ENCODE measurements around the gene TRAPPC5. TPM values are rescaled to one million over a fixed set of nuclear protein-coding genes. Genes with fewer than 3 reads are reported as not detected.

The TRAPPC5 gene
- total RNA-seq, result 10 to 100 TPM; 80.1 to 91.0 TPM

DNA sequence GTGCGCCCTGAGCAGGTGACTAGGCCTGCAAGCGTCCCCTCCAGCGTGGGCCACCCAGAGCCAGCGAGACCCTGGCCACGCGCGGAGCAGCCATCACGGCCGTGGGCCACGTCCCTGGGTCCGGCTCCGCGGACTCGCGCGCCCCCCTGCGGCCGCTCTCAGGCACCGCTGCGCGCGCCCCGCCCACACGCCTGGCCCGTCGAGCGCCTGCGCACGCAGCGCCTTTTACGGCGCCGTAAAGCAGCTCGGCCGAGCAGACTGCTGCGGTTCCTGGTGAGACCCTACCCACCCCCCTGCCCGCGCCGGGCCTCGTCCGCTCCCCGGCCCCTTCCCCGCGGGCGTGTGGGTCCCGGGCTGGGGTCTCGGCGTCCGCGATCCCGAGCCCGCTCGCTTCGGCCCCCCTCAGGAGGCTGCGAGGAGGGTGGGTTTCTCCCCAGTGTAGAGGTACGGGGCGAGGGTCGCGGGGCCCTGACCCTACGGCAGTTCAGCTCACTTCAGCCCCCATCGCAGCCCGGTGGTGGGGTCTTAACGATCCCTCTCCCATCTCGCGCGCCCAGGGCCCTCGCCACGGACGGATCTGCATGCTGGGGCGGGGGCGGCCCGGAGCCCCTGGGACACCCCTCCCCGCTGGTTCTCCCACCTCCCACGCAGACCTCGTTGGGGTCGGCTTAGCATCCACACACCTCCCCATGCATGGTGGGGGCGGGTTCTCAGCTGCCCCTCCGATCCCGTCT, at the start of gene TRAPPC5:
TRAPPC5 (plus strand) TSS at position 228 of the 734 bp plus-strand sequence. CDS start 1,421 bp downstream, outside the sequence.
- CTCF ChIA-PET, result interaction anchor here (0.6 to 2.2 kb wide), 66 partner anchors 9 to 581 kb away, joined by 3 to 59 read pairs (median 4); partner anchors contain the start of genes ARHGEF18, CAMSAP3, CLEC4M and FCER2
- Mint-ChIP-seq H3K4me3 (peak within 1 kb of the TSS; percentile 83), H3K9me3 (ENCODE audit: low read depth) (no peaks in the 10 kb centered on the region), H3K4me1 (peaks cover 34% of the 10 kb centered on the region), H3K27me3 (peaks cover 22% of the 10 kb centered on the region), H3K27ac (peak within 1 kb of the TSS; percentile 88), H3K36me3 (peaks cover 12% of the 10 kb centered on the region)
- DNase-seq (peak; percentile 88), ATAC-seq (peak; percentile 81)

DNA sequence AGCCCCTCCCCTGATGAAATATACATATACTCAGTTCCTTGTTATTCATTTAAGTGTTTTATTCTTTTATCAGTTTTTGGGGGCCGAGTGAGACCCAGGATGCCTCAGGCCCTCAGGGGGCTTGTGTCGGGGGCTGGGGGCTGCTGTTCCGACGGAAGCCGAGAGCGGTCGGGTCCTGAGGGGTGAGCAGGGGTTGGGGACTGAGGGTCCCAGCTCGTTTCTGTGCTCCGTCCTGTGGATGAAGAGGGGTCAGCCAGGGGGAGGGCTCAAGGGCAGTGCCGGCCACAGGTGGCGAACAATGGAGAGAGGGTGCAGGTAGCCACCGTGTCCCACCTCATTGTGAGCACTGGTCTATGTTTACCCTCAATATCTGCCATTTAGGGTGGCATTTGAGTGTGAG, 49.1 kb upstream of the TRAPPC5 start:
- no peak for DNase-seq
- CTCF ChIA-PET, result no interaction called here
- Mint-ChIP-seq H3K4me3 (no peak overlapping the region), H3K27ac (no peak overlapping the region), H3K4me1 (peaks cover 40% of the 10 kb centered on the region), H3K27me3 (no peaks in the 10 kb centered on the region), H3K9me3 (ENCODE audit: low read depth) (no peaks in the 10 kb centered on the region), H3K36me3 (peaks cover 6% of the 10 kb centered on the region)
- no peak for ATAC-seq

DNA sequence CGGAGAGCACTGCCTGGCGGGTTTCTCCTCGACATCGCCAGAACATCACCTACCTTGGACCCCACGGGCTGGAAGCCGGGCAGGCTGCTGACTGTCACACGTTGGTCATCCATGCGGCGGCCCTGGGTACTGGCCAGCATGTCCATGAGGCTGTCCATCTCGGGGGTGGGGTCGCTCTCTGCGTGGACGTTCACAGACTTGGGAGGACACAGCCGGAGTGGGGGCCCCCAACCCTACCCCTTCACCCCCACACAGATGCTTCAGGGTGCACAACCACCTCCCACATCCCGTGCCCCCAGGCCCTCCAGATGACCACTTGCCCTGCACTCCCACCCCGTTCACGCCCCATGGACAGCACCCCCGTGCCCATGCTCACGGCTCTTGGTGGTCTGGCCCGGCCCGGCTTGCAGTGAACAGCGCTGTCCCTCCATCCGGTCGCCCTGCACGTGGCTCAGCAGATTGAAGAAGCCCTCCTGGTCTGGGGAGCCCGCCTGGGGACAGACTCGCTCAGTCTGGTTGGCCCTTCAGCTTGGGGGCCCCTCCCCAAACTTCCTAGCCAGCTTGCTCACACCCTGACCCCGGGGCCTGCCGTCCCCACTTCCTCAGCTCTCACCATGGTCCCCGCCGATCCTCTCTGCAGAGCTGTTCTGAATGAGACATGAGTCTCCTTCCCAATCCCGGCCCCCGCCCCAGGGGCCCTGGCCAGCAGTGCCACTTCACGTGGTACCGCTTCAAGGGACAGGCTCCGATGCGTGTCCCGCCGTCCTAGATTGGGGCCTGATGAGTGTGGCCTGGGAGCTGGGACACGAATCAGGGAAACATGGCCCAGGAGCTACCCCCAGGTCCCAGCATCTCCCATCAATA, 48.1 kb upstream of the TRAPPC5 start:
- no peak for DNase-seq
- Mint-ChIP-seq H3K27me3 (no peaks in the 10 kb centered on the region), H3K36me3 (peaks cover 2% of the 10 kb centered on the region), H3K4me3 (no peak overlapping the region), H3K4me1 (peaks cover 42% of the 10 kb centered on the region), H3K9me3 (ENCODE audit: low read depth) (no peaks in the 10 kb centered on the region), H3K27ac (no peak overlapping the region)
- CTCF ChIA-PET, result interaction anchor here (0.8 to 1.6 kb wide), 2 partner anchors 48 to 64 kb away, joined by 4 to 7 read pairs; partner anchors contain the start of gene TRAPPC5
- ATAC-seq, result no peak

DNA sequence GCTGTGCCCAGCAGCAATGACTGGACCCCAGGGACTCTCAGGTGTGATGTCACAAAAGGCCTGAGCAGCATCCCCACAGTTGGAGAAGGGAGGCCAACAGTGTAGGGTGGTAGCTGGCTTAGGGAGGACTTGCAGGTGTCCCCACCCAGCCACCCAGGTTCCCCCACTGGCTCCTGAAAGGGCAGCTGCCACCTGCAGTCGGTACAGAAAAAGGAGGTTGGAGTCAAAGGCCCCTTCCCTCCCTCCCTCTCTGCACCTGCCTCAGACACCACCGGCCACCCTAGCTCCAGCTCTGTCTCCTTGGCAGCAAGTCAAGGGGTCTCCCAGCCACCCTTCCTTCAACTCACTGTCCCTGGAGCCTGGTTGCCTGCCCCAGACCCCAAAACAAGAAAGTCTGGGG, 46.9 kb upstream of the TRAPPC5 start, which contains the start of gene PCP2:
PCP2 (minus strand) TSS at position 22 of the 400 bp plus-strand sequence. CDS start 262 bp downstream, outside the sequence.
- H3K4me3 Mint-ChIP-seq, result no peak within 1 kb of the TSS
- ATAC-seq (no peak), DNase-seq (no peak)
- H3K27me3 Mint-ChIP-seq, result no peaks in the 10 kb centered on the region
- no peak within 1 kb of the TSS for H3K27ac Mint-ChIP-seq
- CTCF ChIA-PET, result interaction anchor here (0.8 to 1.6 kb wide), 2 partner anchors 47 to 65 kb away, joined by 4 to 7 read pairs; partner anchors contain the start of gene TRAPPC5
- H3K9me3 Mint-ChIP-seq (ENCODE audit: low read depth), result no peaks in the 10 kb centered on the region
- H3K36me3 Mint-ChIP-seq, result peaks cover 2% of the 10 kb centered on the region
- H3K4me1 Mint-ChIP-seq, result peaks cover 37% of the 10 kb centered on the region

DNA sequence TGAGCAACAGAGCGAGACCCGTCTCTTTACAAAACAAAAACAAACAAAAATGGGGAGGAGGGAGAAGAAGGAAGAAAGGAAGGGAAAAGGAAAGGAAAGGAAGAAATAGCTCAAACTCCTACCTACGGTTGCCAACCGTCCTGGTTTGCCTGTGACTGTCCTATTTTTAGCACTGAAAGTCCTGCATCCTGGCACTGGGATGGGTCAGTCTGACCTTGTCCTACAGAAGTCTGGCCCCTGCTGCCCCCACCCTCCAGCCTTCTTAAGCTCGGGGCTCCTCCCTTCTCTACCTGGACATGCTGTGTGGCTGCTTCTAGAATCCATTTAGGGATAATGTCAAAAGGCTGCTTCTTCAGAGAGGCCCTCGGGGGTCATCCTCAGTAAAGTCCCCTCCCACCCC, 45.0 kb upstream of the TRAPPC5 start:
- peaks cover 12% of the 10 kb centered on the region for H3K36me3 Mint-ChIP-seq
- peak overlapping the region; percentile 40 for H3K27ac Mint-ChIP-seq
- DNase-seq (no peak), ATAC-seq (no peak)
- H3K9me3 Mint-ChIP-seq (ENCODE audit: low read depth), result peaks cover 5% of the 10 kb centered on the region
- peak overlapping the region; percentile 54 for H3K4me3 Mint-ChIP-seq
- H3K4me1 Mint-ChIP-seq, result peaks cover 32% of the 10 kb centered on the region
- no peaks in the 10 kb centered on the region for H3K27me3 Mint-ChIP-seq
- CTCF ChIA-PET, result interaction anchor here (1.5 kb wide), 1 partner anchor 45 kb away, joined by 5 read pairs; the partner anchor contains the start of gene TRAPPC5

DNA sequence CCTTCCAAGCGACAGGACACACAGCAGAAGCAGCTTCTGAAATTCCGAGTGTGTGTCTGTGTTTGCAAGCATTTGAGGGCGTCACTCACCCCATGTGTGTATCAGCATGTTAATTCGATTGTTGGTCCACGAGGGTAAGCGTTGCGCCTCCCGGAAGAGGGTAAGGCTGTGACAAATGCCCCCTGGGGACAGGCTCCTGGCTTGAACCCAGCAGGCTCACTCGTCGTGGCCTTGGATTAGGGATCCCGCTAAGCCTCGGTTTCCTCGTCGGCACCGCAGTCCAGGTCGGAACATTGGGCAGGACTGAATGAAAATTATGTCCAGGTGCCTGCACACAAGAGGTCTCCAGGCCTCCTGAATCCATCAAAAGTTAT, 44.3 kb upstream of the TRAPPC5 start:
- ATAC-seq (no peak), DNase-seq (no peak)
- peaks cover 12% of the 10 kb centered on the region for H3K36me3 Mint-ChIP-seq
- H3K4me3 Mint-ChIP-seq, result peak overlapping the region; percentile 79
- H3K4me1 Mint-ChIP-seq, result peaks cover 28% of the 10 kb centered on the region
- CTCF ChIA-PET, result interaction anchor here (1.5 kb wide), 1 partner anchor 45 kb away, joined by 5 read pairs; the partner anchor contains the start of gene TRAPPC5
- no peaks in the 10 kb centered on the region for H3K27me3 Mint-ChIP-seq
- H3K27ac Mint-ChIP-seq, result peak overlapping the region; percentile 88
- H3K9me3 Mint-ChIP-seq (ENCODE audit: low read depth), result peaks cover 5% of the 10 kb centered on the region

DNA sequence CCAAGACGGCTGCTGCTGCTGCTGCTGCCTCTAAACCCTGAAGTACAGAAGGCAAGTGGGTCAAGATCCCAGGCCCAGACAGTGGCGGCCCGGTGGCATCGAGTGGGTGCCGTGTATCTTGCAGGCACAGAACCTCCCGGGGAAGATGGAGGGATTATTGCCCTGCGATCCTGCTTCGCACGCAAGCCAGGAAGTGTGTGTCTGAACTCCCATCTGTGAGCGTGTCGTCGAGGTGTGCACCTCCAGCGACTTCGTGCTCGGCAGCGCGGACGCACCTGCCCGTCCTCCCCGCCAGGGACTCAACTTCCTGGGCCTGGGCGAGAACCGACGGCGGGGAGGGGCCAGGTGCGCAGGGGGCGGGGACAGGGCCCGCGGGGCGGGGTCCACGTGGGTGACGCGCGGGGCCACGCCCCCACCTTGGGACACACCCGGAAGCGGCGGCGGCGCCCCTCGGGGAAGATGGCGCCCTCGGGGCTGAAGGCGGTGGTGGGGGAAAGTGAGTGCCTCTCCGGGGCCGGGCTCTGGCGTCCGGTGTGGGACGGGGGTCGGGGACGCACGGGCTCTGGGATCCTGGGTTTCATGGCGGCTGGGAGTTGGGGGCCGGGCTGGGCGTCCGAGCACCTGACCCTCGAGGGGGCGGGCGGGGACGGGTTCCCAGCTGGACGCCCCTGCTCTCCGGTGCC, 43.8 kb upstream of the TRAPPC5 start, which contains the start of gene STXBP2:
STXBP2 (plus strand) TSS at position 420 of the 683 bp plus-strand sequence; CDS start at position 460, 40 bp downstream.
- CTCF ChIA-PET, result interaction anchor here (1.2 to 2.9 kb wide), 6 partner anchors 24 to 232 kb away, joined by 3 to 13 read pairs (median 4); partner anchors contain the start of genes PNPLA6 and TRAPPC5
- Mint-ChIP-seq H3K27me3 (no peaks in the 10 kb centered on the region), H3K27ac (peak within 1 kb of the TSS; percentile 88)

DNA sequence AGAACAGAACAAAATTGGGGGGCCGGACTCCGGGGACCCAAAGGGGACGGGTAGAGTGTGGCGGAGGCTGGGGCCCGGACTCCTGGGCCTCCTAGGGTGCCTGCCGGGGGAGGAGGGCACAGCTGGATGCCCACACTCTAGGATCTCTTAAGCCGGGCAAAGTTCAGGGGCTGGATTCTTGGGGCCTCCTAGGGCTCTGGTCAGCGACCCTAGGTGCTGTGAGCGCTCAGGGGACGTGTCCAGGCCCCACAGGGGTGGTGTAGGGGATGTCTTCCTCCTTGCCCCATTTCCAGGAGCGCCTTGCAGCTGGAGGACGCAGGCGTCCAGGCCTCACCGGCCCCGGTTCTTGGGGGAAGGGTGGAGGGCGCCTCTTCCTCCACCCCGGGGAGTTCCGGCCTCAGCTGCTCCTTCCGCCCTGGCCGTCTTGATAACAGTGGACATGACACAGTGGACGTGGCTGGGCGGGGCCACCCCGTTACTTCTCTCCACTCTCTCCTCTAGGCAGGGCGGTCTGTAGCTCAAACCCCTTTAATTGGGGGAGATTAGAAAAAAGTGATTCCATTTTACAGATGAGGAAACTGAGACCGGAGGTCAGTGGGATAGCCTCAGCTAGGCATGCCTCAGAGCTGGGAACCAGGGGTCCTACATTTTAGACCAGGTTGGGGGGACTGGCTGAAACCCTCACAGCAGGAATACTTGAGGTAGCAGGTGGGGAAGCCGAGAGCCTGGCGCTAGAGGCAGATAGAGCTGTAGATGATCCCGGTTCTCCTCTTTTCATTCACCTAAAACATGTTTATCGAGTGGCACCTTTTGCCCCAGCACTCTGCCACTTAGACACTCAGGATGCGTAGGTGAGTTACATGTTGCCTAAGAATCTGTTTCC, 43.0 kb upstream of the TRAPPC5 start:
- CTCF ChIA-PET, result interaction anchor here (1.1 to 2.9 kb wide), 8 partner anchors 8 to 232 kb away, joined by 3 to 13 read pairs (median 4); partner anchors contain the start of genes PET100, PNPLA6, TRAPPC5 and XAB2
- H3K9me3 Mint-ChIP-seq (ENCODE audit: low read depth), result peaks cover 5% of the 10 kb centered on the region
- H3K27ac Mint-ChIP-seq, result peak overlapping the region; percentile 88
- no peak for DNase-seq
- H3K27me3 Mint-ChIP-seq, result no peaks in the 10 kb centered on the region
- ATAC-seq, result peak; percentile 27
- peak overlapping the region; percentile 79 for H3K4me3 Mint-ChIP-seq
- H3K36me3 Mint-ChIP-seq, result peaks cover 12% of the 10 kb centered on the region
- peaks cover 25% of the 10 kb centered on the region for H3K4me1 Mint-ChIP-seq

More for the DNA sequence above, 43.8 kb upstream of the TRAPPC5 start, which contains the start of gene STXBP2:
- DNase-seq (peak; percentile 92), ATAC-seq (peak; percentile 94)
- Mint-ChIP-seq H3K4me3 (peak within 1 kb of the TSS; percentile 79), H3K4me1 (peaks cover 26% of the 10 kb centered on the region), H3K36me3 (peaks cover 12% of the 10 kb centered on the region), H3K9me3 (ENCODE audit: low read depth) (peaks cover 5% of the 10 kb centered on the region)

DNA sequence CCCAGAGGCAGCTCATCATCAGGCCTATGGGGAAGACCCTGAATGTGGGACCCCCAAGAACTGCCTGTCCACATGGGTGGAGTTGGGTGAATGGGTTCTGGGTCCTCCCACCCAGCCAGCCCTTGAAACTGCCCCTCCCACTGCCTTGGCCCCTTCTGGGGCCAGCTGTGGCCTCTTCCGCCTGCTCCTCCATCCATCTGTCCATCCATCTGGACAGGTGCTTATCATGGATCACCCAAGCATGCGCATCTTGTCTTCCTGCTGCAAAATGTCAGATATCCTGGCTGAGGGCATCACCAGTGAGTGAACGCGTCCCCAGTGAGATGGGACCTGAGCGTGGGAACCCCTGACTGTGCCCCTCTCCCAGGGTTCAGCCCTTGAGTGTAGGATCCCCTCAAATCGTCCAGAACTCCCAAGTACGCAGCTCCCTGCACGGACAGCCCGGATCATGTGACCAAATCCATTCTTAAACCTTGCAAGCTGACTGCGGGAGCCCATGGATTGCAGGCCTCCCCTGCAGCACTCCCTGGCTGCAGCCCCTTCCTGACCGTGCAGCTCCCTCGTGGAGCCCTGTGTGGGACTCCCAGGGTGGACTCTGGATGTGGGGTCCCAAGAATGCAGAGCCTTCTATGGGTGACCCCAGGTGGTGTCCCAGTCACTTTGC, 41.7 kb upstream of the TRAPPC5 start:
- H3K4me3 Mint-ChIP-seq, result no peak overlapping the region
- CTCF ChIA-PET, result interaction anchor here (1.3 to 2.9 kb wide), 2 partner anchors 9 to 42 kb away, joined by 5 to 13 read pairs; partner anchors contain the start of genes PET100, TRAPPC5 and XAB2

DNA sequence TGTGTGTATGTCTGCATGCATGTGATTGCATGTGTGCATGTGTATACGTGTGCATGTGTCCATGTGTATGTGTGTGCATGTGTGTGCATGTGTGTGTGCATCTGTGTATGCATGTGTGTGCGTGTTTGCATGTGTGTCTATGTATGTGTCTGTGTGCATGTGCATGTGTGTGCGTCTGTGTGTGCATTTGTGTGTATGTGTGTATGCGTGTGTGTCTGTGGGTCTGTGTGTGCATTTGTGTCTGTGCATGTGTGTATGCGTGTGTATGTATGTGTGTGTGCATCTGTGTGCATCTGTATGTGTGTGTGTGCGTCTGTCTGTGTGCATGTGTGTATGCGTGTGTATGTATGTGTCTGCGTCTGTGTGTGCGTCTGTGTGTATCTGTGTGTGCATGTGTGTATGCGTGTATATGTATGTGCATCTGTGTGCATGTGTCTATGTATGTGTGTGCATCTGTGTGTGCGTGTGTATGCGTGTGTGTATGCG, 40.7 kb upstream of the TRAPPC5 start:
- peaks cover 25% of the 10 kb centered on the region for H3K4me1 Mint-ChIP-seq

More for the DNA sequence above, 41.7 kb upstream of the TRAPPC5 start:
- H3K9me3 Mint-ChIP-seq (ENCODE audit: low read depth), result peaks cover 5% of the 10 kb centered on the region
- H3K36me3 Mint-ChIP-seq, result peaks cover 12% of the 10 kb centered on the region
- ATAC-seq (no peak), DNase-seq (no peak)
- no peaks in the 10 kb centered on the region for H3K27me3 Mint-ChIP-seq
- H3K27ac Mint-ChIP-seq, result no peak overlapping the region
- H3K4me1 Mint-ChIP-seq, result peaks cover 25% of the 10 kb centered on the region

DNA sequence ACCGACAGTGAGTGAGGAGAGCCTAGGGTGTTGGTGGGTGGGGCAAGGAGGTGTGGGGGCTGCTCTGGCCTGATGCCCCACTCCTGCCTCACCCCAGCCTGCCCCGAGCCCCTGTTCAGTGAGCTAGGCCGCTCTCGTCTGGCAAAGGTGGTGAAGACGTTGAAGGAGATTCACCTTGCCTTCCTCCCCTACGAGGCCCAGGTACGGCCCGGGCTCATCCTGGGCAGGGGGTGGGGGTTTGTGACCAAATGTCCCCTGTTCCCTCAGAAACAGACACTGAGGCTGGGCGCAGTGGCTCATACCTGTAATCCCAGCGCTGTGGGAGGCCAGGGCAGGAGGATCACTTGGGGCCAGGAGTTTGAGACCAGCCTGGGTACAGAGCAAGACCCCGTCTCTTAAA, 39.8 kb upstream of the TRAPPC5 start:
- H3K4me1 Mint-ChIP-seq, result peaks cover 25% of the 10 kb centered on the region
- H3K4me3 Mint-ChIP-seq, result no peak overlapping the region
- CTCF ChIA-PET, result no interaction called here

More for the DNA sequence above, 40.7 kb upstream of the TRAPPC5 start:
- no peaks in the 10 kb centered on the region for H3K27me3 Mint-ChIP-seq
- DNase-seq (no peak), ATAC-seq (no peak)
- peaks cover 5% of the 10 kb centered on the region for H3K9me3 Mint-ChIP-seq (ENCODE audit: low read depth)
- H3K27ac Mint-ChIP-seq, result no peak overlapping the region
- peaks cover 14% of the 10 kb centered on the region for H3K36me3 Mint-ChIP-seq
- CTCF ChIA-PET, result no interaction called here
- H3K4me3 Mint-ChIP-seq, result peak overlapping the region; percentile 2

More for the DNA sequence above, 39.8 kb upstream of the TRAPPC5 start:
- H3K27me3 Mint-ChIP-seq, result no peaks in the 10 kb centered on the region
- H3K36me3 Mint-ChIP-seq, result peaks cover 17% of the 10 kb centered on the region
- H3K9me3 Mint-ChIP-seq (ENCODE audit: low read depth), result peaks cover 5% of the 10 kb centered on the region
- DNase-seq (no peak), ATAC-seq (no peak)
- H3K27ac Mint-ChIP-seq, result no peak overlapping the region
